GM18505 (cell line): ENCODE measurements around the gene SIM2.

Experiments
- ATAC-seq: cut with Tn5 transposase; IDR thresholded peaks from one replicate; pipeline ENCODE4 v1.9.1; 2021; ENCODE audit not compliant: unreplicated experiment
- POLR2A ChIP-seq: IDR thresholded peaks from 4 replicates; pipeline ENCODE4 v1.6.1; 2011; ENCODE audit warnings: borderline replicate concordance; ENCODE audit not compliant: insufficient read depth, insufficient read length; ENCODE audit errors: extremely low read depth

Gene SIM2

DNA sequence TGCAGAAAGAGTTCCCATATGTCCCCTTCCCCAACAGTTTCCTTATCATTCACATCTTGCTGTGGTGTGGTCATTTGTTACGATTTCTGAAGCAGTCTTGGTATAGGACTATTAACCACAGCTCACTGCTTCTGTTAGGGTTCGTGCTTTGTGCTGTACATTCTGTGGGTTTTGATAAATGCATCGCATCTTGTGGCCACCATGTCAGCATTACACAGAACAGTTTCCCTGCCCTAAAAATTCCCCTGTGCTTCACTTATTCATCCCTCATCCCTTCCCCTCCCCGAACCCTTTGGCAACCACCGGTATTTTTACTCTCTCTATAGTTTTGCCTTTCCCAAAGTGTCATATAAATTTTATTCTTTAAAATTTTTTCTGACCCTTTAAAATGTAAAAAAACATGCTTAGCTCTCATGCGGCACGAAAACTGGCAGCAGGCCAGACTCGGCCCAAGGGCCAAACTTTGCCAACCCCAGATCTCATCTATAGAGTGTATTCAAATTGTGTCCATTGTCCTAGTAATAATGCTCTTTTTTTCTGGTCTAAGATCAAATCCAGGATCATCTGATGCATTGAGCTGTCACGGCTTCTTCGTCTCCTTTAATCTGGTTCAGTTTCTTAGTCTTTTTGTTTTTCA lies 78.2 kb downstream of the SIM2 start:
- no peak for TF ChIP-seq POLR2A
- no peak for ATAC-seq

DNA sequence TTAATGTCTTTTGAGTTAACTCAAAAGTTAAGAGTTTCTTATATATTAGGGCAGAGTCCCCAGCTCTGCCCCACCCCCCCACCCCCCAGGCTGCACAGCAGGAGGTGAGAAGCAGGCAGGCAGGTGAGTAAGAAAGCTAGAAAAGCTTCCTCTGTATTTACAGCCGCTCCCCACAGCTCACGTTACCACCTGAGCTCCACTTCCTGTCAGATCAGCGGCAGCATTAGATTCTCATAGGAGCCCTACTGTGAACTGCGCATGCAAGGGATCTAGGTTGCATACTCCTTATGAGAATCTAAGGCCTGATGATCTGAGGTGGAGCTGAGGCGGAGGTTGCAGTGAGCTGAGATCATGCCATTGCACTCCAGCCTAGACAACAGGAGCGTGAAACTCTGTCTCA lies 81.9 kb downstream of the SIM2 start:
- no peak for ATAC-seq
- TF ChIP-seq POLR2A = no peak

DNA sequence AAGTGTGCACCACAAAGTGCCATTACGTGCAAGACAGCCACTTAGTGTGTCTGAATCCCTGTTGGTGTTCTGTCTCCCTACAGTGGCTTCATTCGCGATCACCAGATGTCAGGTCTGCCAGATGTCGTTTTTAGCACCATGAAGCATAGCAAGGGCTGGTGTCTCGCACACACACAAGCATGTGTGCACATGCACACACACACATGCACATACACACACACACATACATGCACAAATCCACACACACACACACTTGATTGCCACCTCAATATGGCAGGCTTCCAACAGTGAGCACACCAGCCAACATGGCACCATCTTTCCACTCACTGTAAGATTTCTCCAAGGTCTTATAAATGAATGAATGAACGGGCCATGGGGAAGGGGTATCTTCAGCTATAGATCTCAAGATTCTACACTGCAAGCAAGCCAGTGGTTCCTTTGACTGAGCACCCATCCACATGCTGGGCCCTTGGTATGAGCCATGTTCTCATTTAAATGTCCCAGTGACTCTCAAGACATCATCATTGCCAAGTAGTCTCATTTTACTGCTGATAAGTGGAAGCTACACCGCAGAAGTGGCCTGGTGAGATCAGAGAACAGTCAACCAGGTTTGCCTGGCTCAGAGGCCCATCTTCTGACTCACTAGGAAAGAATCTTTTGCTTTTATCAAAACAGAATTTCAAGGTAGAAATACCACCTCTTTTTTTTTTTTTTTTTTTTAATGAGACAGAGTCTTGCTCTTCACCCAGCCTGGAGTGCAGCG lies 84.9 kb downstream of the SIM2 start:
- no peak for ATAC-seq
- no peak for TF ChIP-seq POLR2A

DNA sequence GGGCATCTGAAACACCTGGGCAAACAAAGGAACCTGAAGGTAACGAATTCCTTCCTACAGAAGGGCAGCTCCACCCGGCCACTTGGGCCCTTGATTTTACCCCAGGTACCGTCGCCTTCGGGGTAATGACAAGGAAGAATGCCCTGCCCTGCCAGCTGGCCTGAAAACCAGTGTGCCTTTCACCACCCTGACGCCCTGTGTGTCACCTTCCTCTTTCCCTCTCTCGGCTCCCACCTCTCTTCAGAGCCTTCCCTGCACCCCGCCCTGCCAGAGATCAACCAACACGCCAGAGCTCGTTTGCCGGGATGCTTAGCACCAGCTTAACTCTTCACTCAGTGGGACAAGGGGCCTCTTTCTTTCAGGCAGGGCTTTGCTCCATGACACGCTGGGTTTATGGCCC lies 86.0 kb downstream of the SIM2 start:
- TF ChIP-seq POLR2A = no peak
- no peak for ATAC-seq

DNA sequence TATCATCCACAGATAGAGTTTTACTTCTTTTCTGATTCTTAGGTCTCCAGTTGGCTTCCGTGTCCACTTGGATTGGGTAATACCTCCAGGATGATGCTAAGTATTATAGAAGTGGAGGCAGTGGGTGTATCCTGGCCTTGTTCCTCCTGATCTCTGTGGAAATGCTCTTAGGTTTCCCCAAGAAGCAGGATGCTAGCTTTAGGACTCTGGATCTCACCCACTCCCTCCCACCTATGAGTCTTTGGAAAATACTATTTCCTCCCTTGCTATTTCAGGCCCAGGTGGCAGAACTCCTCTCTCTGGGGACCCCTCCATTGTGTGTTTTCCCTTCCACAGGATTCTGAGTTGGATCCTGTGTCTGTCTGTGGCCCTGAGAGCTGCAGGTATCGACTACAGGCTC lies 86.7 kb downstream of the SIM2 start:
- ATAC-seq = no peak
- TF ChIP-seq POLR2A = no peak

DNA sequence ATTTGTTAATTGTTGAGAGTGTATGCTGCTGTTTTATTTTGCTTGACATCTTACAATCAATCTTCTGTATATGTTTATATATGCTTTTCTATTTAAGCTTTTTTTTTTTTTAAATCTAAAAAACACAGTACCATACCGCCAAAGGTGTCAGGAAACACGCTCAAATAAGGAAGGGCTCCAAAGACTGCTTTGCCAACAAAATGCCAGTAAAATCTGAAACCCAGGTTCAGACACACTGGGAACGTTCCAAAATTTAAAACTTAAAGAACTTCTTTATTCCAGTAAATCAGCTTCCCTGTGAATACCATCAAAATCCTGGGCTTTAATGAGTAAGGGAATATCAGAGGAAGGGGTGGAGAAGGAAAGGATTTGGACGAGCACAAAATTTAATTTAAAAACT lies 87.3 kb downstream of the SIM2 start:
- TF ChIP-seq POLR2A = no peak
- no peak for ATAC-seq

DNA sequence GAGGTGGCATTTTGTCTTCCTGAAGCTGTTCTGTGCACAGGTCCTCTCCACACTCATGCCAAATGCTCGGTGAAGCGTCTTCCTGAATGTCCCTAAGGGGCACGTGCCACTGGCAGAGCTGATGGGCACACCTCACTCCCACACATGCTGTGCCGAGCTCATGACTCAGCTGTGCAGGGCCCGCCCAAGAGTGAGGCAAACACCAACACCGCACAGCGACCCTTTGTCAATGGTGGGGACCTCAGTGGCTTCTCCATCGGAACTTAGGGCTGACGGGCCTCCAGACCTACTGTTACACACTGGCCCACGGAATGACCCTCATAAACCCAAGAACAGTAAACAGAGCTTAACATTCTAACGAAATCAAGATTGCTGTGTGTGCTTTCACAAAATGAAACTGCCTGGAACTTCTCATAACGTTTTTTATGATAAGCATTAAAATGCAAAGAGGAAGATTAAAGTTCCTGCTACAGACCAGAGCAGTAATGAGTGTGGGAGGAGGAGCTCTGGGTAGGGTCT lies 89.3 kb downstream of the SIM2 start:
- ATAC-seq = no peak
- no peak for TF ChIP-seq POLR2A

DNA sequence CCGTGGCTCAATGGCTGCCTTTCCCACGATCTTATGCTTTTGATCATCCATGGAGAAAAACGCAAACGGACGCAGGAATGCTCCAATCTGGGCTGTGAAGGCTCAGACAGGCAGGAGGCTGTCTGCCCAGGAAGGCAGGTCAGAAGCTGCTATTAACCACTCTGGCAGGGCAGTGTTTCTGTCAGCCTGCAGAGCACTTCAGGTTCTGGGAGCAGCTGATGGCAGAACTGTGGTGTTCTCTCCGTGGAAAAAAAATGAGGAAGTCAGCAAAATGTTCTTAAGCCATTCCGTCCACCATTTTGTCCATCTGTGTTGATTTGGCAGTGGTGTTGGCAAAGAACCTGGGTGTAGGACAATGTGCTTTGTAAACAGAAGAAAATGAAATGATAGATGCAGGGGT lies 91.7 kb downstream of the SIM2 start:
- TF ChIP-seq POLR2A = no peak
- ATAC-seq = no peak

DNA sequence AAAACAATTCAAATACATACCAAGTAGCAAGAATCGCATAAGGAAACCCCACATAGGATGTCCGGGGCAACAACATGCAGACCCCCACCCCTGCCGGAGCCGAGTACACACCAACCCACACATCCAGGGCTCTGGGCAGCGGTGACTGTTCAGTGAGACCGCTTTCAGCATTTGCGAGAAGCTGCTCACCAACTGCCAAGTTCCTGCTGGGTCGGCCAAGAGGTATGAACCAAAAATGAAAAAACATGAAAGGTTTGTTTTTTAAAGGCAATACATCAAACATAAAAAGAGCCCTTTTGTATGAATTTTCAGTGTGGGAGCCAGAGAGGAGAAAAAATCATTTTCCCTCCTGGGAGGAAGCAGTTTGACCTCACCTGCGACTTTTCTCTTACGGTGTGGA lies 92.3 kb downstream of the SIM2 start:
- no peak for ATAC-seq
- no peak for TF ChIP-seq POLR2A

DNA sequence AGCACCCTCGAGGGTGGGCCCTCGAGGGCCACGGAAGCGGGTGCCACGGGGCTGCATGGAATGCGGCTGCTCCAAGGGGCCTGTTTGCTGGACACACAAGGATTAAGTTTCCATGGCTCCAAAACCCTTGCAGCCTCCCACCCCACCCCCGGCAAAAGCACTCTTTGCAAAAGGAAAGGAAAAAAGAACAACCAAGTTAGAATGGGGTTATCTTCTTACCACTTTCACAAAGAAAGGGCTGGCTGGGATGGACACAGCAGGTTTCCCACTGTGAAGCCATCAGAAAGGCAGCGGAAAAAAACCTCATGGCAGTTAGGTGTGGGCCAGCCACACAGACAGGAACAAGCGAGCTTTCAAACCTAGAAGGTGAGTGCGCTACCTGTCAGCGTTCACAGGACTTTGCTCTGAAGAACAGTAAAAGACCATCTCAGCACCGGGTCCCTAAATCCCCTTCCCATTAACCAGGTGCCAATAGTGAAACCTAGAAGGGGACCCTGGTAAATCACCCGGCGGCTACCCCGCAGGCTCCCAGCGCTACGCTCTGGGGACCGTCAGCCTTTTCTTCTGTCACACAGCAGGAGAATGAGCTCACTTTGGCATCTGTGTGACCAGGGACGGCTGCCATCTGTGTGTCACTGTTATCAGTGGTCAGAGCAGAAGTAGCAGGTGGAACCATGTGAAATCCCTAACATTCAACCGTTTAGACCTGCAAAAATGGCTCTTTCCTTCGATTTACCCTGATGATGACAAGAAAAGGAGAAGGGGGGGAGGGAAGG lies 93.0 kb downstream of the SIM2 start:
- no peak for ATAC-seq
- no peak for TF ChIP-seq POLR2A

DNA sequence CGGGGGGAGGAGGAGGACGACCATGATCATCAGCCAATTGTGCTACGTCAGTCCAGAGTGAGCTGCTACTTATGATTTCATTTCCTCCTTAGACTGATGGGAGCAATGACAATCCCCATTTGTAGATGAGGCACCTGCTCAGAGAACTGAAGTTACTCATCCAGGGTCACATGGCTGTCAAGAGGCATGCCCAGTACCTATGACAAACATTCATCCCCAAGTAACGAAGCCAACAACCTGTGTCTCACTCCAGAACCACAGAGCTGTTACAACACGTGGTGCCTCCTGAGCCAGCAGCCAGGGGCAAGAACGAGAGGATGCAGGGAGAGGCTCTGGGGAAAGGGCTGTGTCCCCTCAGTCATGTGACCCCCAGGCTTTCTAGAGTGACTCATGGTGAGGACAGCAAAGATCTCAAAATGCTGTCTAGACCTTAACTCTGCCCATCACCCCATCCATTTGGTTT lies 93.6 kb downstream of the SIM2 start:
- no peak for ATAC-seq
- no peak for TF ChIP-seq POLR2A

DNA sequence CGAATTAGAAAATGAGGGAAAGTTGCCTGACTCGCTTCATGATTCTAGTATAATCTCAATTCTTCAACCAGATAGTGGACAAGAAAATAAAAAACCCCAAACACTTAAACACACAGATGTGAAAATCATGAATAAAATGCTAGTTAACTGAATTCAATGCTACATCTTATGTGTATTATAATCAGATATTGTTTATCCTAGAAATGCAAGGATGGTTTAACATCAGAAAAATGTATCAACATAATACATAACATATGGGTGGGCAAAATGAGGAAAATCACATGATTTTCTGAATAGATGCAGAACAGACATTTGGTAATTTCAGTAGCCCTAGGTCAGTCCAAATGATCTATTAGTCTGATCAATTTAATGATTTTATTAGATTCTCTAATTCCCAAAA lies 97.2 kb downstream of the SIM2 start:
- TF ChIP-seq POLR2A = no peak
- no peak for ATAC-seq

DNA sequence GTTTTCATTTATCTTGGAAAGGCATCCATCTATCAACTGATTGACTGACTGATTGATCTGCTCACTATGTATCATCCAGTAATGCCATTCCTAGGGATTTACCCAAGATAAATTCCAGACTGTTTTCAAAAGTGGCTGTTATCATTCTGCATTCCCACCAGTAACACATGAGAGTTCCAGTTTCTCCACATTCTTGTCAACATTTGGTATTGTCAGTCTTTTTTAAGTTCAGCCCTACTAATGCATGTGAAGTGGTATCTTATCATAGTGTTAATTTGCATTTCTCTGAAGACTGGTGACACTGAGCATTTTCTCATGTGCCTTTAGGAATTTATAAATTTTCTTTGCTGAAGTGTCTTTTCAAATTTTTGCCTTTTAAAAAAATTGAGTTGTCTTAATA lies 99.6 kb downstream of the SIM2 start:
- no peak for TF ChIP-seq POLR2A
- no peak for ATAC-seq
